ENCODE data around the gene KIF26B.

GRCh38 chr1:245197121-245197520, 42.3 kb downstream of the KIF26B start:
- TF ChIP-seq CTCF (IDR thresholded peaks at IDR 0.05; ENCODE audit: low read length) (no peak), EZH2 (IDR thresholded peaks at IDR 0.05; ENCODE audit: borderline replicate concordance, low read length) (no peak)
